Forelimb muscle (tissue), 1 donor: ENCODE measurements around the gene ITGAX. TPM values are rescaled to one million over a fixed set of nuclear protein-coding genes. Genes with fewer than 3 reads are reported as not detected.

Experiments
- DNase-seq: peaks from one replicate; pipeline ENCODE4 v3.0.0-alpha.2; 2013; ENCODE audit warnings: low read depth
- polyA plus RNA-seq: library from polyadenylated mRNA; unstranded; fragments of 120-200 nt; gene quantifications from one replicate; pipeline ENCODE4 v1.2.1, GENCODE V29; 2013; ENCODE audit not compliant: insufficient read length

ITGAX gene
- polyA plus RNA-seq, 1 donor, result 0.81 TPM

DNA sequence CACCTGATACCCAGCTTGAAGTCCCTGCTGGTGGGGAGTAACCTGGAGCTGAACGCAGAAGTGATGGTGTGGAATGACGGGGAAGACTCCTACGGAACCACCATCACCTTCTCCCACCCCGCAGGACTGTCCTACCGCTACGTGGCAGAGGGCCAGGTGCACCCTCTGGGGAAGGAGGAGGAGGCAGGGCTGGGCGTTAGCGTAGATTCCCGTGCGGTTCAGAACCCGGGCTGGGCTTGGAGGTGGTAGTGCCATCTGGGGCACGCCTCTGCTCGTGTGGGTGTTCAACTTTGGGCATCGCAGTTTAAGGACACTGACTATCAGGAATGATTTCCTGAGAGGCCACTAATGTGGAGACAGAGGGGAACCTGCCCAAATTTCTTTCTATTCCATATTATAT, 18.3 kb downstream of the ITGAX start:
- no peak for DNase-seq

- DNase-seq, result no peak
These were observed 20.3 kb downstream of the ITGAX start for GRCh38 chr16:31375231-31375630.

DNA sequence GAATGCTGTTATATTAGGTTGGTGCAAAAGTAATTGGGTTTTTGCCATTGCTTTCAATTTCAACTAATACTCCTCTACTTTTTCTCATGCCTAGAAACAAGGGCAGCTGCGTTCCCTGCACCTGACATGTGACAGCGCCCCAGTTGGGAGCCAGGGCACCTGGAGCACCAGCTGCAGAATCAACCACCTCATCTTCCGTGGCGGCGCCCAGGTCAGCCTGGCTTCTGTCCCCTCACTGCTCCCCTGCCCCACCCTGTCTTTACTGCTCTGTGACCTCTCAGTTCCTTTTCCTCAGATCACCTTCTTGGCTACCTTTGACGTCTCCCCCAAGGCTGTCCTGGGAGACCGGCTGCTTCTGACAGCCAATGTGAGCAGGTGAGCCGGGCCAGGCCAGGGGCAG, 21.7 kb downstream of the ITGAX start:
- no peak for DNase-seq

DNA sequence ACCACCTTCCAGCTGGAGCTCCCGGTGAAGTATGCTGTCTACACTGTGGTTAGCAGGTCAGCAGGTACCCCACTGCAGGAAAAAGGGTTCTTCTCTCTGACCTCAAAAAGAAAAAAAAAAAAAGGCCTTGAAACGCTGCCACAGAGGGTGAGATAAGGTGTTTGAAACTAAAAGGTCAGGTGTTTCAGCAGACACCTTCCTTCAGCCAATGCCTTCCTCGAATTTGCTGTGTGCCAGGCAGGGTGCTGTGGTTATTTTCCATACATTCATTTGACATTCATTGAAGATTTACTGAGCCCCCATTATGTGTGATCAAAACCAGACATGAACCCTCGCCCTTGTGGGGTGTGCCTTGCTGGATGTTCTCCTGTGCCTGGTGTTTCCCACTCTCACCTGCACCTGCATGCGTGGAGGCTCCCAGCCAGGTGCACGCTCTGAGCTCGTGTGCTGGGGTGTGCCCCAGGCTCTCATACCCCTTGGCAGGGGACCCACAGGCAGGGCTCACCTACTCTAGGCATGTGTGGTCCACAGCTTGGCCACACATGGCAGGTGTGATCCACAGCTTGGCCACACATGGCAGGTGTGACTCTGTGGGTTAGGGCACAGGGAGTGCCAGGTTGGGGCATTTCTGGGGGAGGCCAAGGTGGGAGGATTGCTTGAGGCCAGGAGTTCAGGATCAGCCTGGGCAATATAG, 22.4 kb downstream of the ITGAX start:
- no peak for DNase-seq

GRCh38 chr16:31380201-31380600, 25.2 kb downstream of the ITGAX start:
- no peak for DNase-seq

GRCh38 chr16:31382485-31383161, 27.6 kb downstream of the ITGAX start:
- DNase-seq, result no peak

DNA sequence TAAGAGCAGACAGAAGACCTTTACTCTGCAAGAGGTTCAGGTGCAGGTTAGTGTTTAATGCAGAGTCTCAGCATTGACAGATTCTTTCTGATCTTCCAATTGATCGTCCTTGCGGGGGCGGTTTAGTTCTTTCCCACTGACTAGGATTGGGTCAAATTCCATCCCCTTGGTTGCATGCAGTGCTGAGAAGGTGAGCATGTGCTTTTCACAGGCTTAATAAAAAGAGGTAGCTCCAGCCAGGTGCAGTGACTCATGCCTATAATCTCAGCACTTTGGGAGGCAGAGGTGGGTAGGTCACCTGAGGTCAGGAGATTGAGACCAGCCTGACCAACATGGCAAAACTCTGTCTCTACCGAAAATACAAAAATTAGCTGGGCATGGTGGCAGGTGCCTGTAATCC, 30.7 kb downstream of the ITGAX start:
- DNase-seq, result no peak

DNA sequence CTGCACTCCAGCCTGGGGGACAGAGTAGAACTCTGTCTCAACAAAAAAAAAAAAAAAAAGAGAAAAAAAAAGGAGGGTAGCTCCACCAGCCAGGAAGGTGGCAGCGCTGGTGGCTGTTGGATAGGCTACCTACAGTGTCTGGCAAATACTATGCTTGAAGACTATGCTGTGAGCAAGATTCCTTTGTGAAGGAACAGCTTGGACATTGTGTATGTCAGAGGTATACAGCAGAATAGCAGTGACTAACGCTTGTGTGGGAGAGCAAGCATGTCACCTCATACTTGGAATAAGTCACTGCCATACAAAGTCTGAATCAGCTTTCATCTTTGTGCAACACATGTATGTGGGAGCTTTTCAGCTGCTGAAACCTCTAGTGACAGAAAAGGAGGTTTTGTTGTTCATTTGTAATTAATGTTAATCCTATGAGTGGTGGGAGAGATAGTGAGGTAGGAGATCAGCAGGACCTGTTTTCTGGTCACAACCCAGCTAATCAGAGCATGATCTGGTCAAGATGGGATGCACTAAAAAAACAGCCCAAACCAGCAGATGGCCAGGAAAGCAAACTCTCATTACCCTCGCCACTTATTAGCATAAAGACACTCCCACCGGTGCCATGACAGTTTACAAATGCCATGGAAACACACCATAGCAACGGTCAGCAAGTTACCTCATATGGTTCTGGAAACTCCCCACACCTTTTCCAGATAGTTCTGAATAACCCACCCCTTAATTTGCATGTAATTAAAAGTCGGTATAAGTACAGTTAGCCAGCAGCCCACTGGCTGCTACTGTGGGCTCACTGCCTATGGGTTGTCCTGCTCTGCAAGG, 31.4 kb downstream of the ITGAX start:
- DNase-seq, result no peak

GRCh38 chr16:31388535-31388934, 33.6 kb downstream of the ITGAX start:
- DNase-seq, result no peak

DNA sequence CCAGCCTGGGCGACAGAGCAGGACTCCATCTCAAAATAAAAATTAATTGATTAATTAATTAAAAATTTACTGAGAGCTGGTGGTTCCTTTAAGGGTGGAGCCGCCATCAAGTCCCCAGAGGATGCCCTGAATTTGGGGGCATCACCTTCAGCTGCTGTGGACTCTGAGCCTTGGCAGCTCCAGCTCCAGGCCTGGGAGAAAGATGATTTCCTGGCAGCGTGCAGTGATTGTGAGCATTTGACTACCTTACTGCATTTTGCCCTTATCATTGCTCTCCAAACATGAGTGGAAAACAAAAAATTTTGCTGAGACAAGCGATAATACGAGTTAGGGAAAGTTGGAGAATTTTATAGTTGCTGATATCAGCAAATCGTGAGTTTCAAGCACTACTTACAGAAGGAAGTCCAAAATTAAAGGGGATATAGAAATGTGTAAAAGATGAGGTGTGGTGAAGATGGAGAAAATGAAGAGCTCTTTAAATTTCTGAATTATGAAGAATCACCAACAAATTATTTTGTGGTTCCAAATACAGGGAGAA, 35.6 kb downstream of the ITGAX start:
- no peak for DNase-seq

GRCh38 chr16:31393056-31393455, 38.1 kb downstream of the ITGAX start, which contains the start of gene ITGAD:
Gene ITGAD (plus strand): TSS chr16:31393335. CDS start chr16:31393361, 26 bp downstream.
- DNase-seq, result no peak

- peak; percentile 4 for DNase-seq
These were observed 40.7 kb downstream of the ITGAX start for GRCh38 chr16:31395647-31396046.

DNA sequence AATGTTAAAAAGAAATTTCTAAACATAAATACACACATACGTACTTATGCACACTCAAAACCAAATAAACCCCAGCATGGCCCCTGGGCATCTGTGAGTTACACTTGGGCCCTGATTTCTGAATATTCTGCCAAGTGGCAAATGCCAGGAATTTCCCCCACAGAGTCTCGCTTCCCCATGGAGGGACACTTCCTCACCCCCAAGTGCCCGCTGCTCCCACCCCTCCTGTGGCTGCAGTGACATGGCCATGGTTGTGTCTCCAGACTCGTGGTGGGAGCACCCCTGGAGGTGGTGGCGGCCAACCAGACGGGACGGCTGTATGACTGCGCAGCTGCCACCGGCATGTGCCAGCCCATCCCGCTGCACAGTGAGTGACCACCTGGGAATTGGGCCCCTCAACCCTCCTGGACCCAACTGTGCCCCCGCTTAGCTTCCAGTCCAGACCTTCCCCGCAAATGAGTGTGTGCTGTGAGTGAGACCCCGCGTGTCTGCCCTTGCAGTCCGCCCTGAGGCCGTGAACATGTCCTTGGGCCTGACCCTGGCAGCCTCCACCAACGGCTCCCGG, 42.2 kb downstream of the ITGAX start:
- no peak for DNase-seq

GRCh38 chr16:31397701-31398100, 42.7 kb downstream of the ITGAX start:
- no peak for DNase-seq

- no peak for DNase-seq
These were observed 45.2 kb downstream of the ITGAX start for GRCh38 chr16:31400191-31400590.

DNA sequence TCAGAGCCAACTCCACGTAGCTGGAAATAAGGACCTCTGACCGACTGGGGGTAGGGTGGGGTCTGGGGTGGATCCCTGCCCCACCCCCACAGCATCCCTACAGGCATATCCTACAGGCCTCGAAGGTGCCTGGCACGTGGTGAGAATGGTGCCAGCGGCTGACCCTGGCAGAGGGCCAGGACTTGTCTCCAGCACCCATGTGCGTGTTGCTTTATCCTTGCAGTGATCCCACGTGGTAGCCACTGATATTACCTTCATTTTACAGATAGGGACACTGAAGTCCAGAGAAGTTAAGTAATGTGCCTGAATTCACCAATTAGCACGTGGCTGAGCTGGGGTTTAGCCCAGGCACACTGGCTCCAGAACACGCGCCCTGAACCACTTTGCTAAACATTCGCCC, 46.5 kb downstream of the ITGAX start:
- no peak for DNase-seq

- no peak for DNase-seq
These were observed 47.7 kb downstream of the ITGAX start for GRCh38 chr16:31402687-31403086.

GRCh38 chr16:31403590-31404352, 48.8 kb downstream of the ITGAX start:
- DNase-seq, result no peak

GRCh38 chr16:31404353-31405064, 49.5 kb downstream of the ITGAX start:
- no peak for DNase-seq

GRCh38 chr16:31407406-31407805, 52.4 kb downstream of the ITGAX start:
- no peak for DNase-seq

DNA sequence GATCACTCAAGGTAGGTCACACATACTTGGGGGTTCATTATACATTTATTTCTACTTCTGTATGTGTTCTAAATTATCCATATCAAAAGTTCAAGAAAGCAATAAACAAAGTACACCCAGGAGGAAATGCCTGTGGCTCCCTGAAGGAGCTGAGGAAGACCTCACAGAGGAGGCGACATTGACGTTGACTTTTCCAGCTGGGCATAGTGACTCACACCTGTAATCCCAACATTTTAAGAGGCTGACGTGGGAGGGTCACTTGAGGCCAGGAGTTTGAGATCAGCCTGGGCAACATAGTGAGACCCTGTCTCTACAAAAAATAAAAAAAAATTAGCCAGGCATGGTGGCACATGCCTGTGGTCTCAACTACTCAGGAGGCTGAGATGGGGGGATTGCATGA, 54.5 kb downstream of the ITGAX start:
- DNase-seq, result no peak
